ENCODE measurements around the gene CBX4. TPM values are rescaled to one million over a fixed set of nuclear protein-coding genes. Genes with fewer than 3 reads are reported as not detected.

CBX4 gene
- total and polyA plus RNA-seq, 2 donors = 8.2 to 14.7 TPM

GRCh38 chr17:79852748-79853147, 13.5 kb upstream of the CBX4 start:
- Histone ChIP-seq H3K4me3 (ENCODE audit: low read depth, low read length) (no peak overlapping the region), H3K27ac (ENCODE audit: low read depth) (no peak overlapping the region), H3K4me1 (ENCODE audit: insufficient read depth) (no peaks in the 10 kb centered on the region), H3K36me3 (ENCODE audit: insufficient read depth) (no peaks in the 10 kb centered on the region)
- DNase-seq (ENCODE audit: extremely low spot score) = no peak
- 39% methylated on average over 5 of the region's 5 CpGs for WGBS

- DNase-seq (ENCODE audit: extremely low spot score) = peak; percentile 74
- H3K27ac ChIP-seq (ENCODE audit: low read depth) = no peak overlapping the region
- no peaks in the 10 kb centered on the region for H3K36me3 ChIP-seq (ENCODE audit: insufficient read depth)
- WGBS = 80% methylated on average over 11 of the region's 11 CpGs
- no peak overlapping the region for H3K4me3 ChIP-seq (ENCODE audit: low read depth, low read length)
- H3K4me1 ChIP-seq (ENCODE audit: insufficient read depth) = no peaks in the 10 kb centered on the region
These were observed 12.2 kb upstream of the CBX4 start for GRCh38 chr17:79851461-79851817.

- no peak for DNase-seq (ENCODE audit: extremely low spot score)
- H3K4me3 ChIP-seq (ENCODE audit: low read depth, low read length) = no peak overlapping the region
- no peaks in the 10 kb centered on the region for H3K4me1 ChIP-seq (ENCODE audit: insufficient read depth)
- WGBS = 90% methylated on average over 18 of the region's 18 CpGs
- no peak overlapping the region for H3K27ac ChIP-seq (ENCODE audit: low read depth)
- H3K36me3 ChIP-seq (ENCODE audit: insufficient read depth) = no peaks in the 10 kb centered on the region
These were observed 11.6 kb upstream of the CBX4 start for GRCh38 chr17:79850571-79851460.

GRCh38 chr17:79849953-79850352, 10.7 kb upstream of the CBX4 start:
- H3K4me3 ChIP-seq (ENCODE audit: low read depth, low read length) = no peak overlapping the region
- DNase-seq (ENCODE audit: extremely low spot score) = no peak
- no peaks in the 10 kb centered on the region for H3K36me3 ChIP-seq (ENCODE audit: insufficient read depth)
- no peaks in the 10 kb centered on the region for H3K4me1 ChIP-seq (ENCODE audit: insufficient read depth)
- H3K27ac ChIP-seq (ENCODE audit: low read depth) = no peak overlapping the region
- 74% methylated on average over 8 of the region's 8 CpGs for WGBS

- no peak for DNase-seq (ENCODE audit: extremely low spot score)
- H3K4me1 ChIP-seq (ENCODE audit: insufficient read depth) = peaks cover 3% of the 10 kb centered on the region
- no peak overlapping the region for H3K4me3 ChIP-seq (ENCODE audit: low read depth, low read length)
- no peak overlapping the region for H3K27ac ChIP-seq (ENCODE audit: low read depth)
- H3K36me3 ChIP-seq (ENCODE audit: insufficient read depth) = no peaks in the 10 kb centered on the region
- WGBS = 89% methylated on average over 8 of the region's 8 CpGs
These were observed 9.1 kb upstream of the CBX4 start for GRCh38 chr17:79848370-79848766.

DNA sequence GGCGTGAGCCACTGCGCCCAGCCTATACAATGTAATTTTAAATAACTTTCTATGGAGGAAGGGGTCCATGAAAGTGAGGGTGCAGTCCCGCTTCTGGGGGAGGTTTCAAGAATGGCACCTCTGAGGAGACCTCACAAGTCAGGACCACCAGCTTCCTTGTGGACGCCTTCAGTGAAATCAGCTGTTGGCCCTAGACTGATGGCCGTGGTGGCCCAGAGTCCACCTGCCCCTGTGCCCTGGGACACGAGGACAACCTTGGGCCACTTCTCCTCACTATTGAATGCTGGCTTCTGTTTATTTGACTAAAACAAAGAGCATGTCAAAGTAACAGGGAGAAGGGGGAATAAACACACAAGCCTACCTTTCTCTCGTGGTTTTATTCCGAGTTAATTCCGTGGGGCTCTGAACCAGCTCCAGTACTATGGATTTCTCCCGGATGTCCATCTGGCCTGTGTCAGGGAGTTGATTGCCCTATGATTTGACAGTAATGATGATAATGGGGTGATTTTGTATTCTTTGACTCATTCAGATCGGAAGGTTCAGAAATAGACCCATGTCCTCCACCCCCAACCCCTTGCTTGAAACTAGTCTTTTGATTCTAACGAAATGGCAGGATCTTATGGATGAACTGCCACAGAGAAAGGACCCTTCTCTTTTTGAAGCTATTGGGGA, 8.6 kb upstream of the CBX4 start:
- no peak overlapping the region for H3K4me3 ChIP-seq (ENCODE audit: low read depth, low read length)
- no peak overlapping the region for H3K27ac ChIP-seq (ENCODE audit: low read depth)
- DNase-seq (ENCODE audit: extremely low spot score) = no peak
- H3K4me1 ChIP-seq (ENCODE audit: insufficient read depth) = peaks cover 3% of the 10 kb centered on the region
- WGBS = 94% methylated on average over 12 of the region's 12 CpGs
- H3K36me3 ChIP-seq (ENCODE audit: insufficient read depth) = no peaks in the 10 kb centered on the region

DNA sequence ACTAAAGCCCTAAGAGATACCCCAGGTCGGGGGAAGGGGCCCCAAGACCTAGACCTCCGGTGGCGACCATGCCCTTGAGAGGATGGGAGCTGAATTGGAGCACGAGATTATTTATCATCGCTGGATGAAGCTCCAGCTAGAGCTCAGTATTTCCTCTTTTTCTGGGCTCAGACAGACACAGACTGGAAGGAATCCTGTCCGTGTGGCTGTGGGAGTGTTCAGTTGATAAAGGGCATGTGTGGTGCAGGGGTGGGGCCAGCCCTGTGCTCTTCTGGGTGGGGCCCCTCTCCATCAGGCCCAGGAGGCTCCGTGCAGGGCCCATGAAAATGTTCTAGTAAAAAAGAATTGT, 6.3 kb upstream of the CBX4 start:
- no peak for DNase-seq (ENCODE audit: extremely low spot score)
- H3K27ac ChIP-seq (ENCODE audit: low read depth) = no peak overlapping the region
- no peaks in the 10 kb centered on the region for H3K36me3 ChIP-seq (ENCODE audit: insufficient read depth)
- peaks cover 3% of the 10 kb centered on the region for H3K4me1 ChIP-seq (ENCODE audit: insufficient read depth)
- H3K4me3 ChIP-seq (ENCODE audit: low read depth, low read length) = no peak overlapping the region
- 28% methylated on average over 7 of the region's 7 CpGs for WGBS

GRCh38 chr17:79844869-79845600, 5.8 kb upstream of the CBX4 start:
- DNase-seq (ENCODE audit: extremely low spot score) = no peak
- no peaks in the 10 kb centered on the region for H3K36me3 ChIP-seq (ENCODE audit: insufficient read depth)
- H3K27ac ChIP-seq (ENCODE audit: low read depth) = no peak overlapping the region
- WGBS = 5% methylated on average over 38 of the region's 38 CpGs
- no peak overlapping the region for H3K4me3 ChIP-seq (ENCODE audit: low read depth, low read length)
- H3K4me1 ChIP-seq (ENCODE audit: insufficient read depth) = peaks cover 3% of the 10 kb centered on the region

DNA sequence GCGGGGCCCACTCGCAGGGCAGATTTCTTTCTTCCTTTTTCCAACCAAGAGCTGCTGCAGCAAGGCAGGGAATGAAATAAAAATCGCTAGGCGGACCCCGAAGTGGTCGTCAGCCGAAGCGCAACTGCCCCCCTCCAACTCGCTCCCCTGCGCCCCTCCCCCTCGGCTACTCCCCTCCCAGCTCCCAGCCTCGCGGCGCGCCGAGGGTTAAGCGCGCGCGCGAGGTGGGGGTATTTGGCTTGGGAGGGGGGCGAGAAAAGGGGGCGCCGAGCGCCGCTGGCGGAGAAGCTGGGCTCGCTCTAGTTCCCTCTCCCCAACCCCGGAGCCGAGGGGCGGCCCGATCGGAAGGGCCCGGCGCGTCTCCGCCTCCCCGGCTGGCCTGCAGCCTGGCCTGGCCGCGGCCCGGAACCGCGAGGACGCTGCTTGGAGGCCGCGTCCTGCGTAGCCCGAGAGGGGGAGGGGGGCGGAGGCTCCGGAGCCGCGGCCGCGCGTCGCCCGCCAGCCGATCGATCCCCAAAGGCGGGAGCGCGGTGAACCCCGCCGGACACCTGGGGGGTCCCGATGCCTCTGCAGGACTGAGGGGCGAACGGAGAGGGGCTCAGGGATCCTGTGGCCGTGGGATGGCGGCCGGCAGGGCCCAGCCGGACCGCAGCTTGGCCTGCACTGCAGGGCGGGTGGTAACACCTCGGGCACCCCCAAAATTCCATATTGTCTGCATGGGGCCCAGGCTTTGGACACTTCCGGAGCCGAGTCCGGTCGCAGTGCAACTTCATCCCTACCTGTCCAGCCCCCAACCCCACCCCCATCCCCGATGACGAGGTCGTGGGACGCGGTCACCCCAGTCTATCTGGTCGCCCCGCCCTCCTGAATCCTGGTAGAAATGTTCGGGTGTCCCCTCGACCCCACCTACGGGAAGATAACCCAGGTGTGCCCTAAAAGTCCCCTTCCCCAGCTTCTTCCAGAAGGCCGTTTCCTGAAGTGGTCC, 4.9 kb upstream of the CBX4 start:
- Histone ChIP-seq H3K27ac (ENCODE audit: low read depth) (no peak overlapping the region), H3K4me1 (ENCODE audit: insufficient read depth) (peaks cover 3% of the 10 kb centered on the region), H3K36me3 (ENCODE audit: insufficient read depth) (no peaks in the 10 kb centered on the region), H3K4me3 (ENCODE audit: low read depth, low read length) (peak overlapping the region; percentile 43)
- no peak for DNase-seq (ENCODE audit: extremely low spot score)
- WGBS = 1% methylated on average over 89 of the region's 89 CpGs

GRCh38 chr17:79843474-79843815, 4.2 kb upstream of the CBX4 start:
- no peak for DNase-seq (ENCODE audit: extremely low spot score)
- Histone ChIP-seq H3K36me3 (ENCODE audit: insufficient read depth) (no peaks in the 10 kb centered on the region), H3K4me1 (ENCODE audit: insufficient read depth) (peaks cover 3% of the 10 kb centered on the region), H3K4me3 (ENCODE audit: low read depth, low read length) (peak overlapping the region; percentile 43), H3K27ac (ENCODE audit: low read depth) (no peak overlapping the region)
- WGBS = under 1% methylated on average over 39 of the region's 39 CpGs

- H3K27ac ChIP-seq (ENCODE audit: low read depth) = no peak overlapping the region
- H3K4me1 ChIP-seq (ENCODE audit: insufficient read depth) = peaks cover 3% of the 10 kb centered on the region
- WGBS = 4% methylated on average over 66 of the region's 66 CpGs
- H3K4me3 ChIP-seq (ENCODE audit: low read depth, low read length) = peak overlapping the region; percentile 43
- no peaks in the 10 kb centered on the region for H3K36me3 ChIP-seq (ENCODE audit: insufficient read depth)
- no peak for DNase-seq (ENCODE audit: extremely low spot score)
These were observed 3.6 kb upstream of the CBX4 start for GRCh38 chr17:79842656-79843473.

DNA sequence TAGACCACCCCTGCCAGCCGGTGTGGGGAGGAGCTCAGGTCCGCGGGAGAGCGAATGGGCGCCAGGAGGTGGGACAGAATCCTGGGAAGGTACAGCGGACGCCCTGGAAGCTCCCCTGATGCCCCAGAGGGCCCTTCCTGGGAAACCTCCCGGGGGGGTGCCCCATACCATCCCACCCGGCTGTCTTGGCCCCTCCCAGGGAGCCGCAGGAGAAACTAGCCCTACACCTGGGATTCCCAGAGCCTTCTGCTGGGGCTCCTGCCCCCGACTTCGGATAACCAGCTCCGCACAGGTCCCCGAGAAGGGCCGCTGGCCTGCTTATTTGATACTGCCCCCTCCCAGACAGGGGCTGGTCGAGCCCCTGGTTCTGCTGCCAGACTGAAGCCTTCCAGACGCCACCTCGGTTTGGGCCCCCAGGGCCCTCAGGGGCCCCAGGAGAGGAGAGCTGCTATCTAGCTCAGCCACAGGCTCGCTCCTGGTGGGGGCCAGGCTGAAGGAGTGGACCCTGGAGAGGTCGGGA, 3.0 kb upstream of the CBX4 start:
- 11% methylated on average over 20 of the region's 20 CpGs for WGBS
- Histone ChIP-seq H3K36me3 (ENCODE audit: insufficient read depth) (no peaks in the 10 kb centered on the region), H3K27ac (ENCODE audit: low read depth) (no peak overlapping the region), H3K4me3 (ENCODE audit: low read depth, low read length) (no peak overlapping the region), H3K4me1 (ENCODE audit: insufficient read depth) (peaks cover 4% of the 10 kb centered on the region)
- no peak for DNase-seq (ENCODE audit: extremely low spot score)

Data from urinary bladder (tissue), 4 donors.